K562 (cell line): ENCODE results near the gene TUBGCP6. TPM values are rescaled to one million over a fixed set of nuclear protein-coding genes. Genes with fewer than 3 reads are reported as not detected.

Experiments used
- ATAC-seq: fragments of 200-7000 bp; cut with Tn5 transposase; 3 replicates; pipeline ENCODE4 v1.9.1; 2020; ENCODE audit warnings: moderate library complexity
- BruUV-seq: library from RNA; stranded (reverse); fragments of 400-500 nt; replicated peaks from 2 replicates; lab custom pipeline; 2021; lab: Mats Ljungman, UMichigan
- CTCF ChIA-PET: fragments of 300-600 bp; formaldehyde crosslinking; extraction: SDS; loops from one replicate; lab custom pipeline; 2021; ENCODE audit warnings: low intra/inter-chr PET ratio; lab: Yijun Ruan, JAX
- POLR2A ChIA-PET: fragments of 300-600, 350-650 bp; sonication (Branson Sonifier 250); formaldehyde crosslinking; extraction: SDS; loops from one replicate; lab custom pipeline; 2021; ENCODE audit warnings: antibody characterized with exemption, inconsistent platforms; lab: Yijun Ruan, JAX
- DNase-seq, 4 experiments: peaks; one replicate each; pipeline versions ENCODE4 v3.0.0 to v3.0.0-alpha.2; 2011 to 2018; ENCODE audit warnings: low spot score in 3 of 4, mixed read lengths in 3 of 4; ENCODE audit errors: extremely low read depth in 1 of 4
- FAIRE-seq: peaks from 2 replicates; lab custom pipeline; 2011; peaks lifted over from hg19 to GRCh38; lab: Jason Lieb, UNC
- H2AFZ ChIP-seq: 2 replicates; pipeline ENCODE4 v1.6.0; 2011; ENCODE audit warnings: low read depth, low read length, control low read depth, inconsistent platforms
- H3K27ac ChIP-seq: fragments of 200-600 bp; 3 replicates; pipeline ENCODE4 v1.8.0; 2011; ENCODE audit warnings: low read depth, mild to moderate bottlenecking, control low read depth, inconsistent platforms, low read length, moderate library complexity, mixed read lengths; ENCODE audit errors: extremely low read depth
- H3K27me3 ChIP-seq, 2 experiments: fragments of 300-600 bp in 1 of 2; 2 replicates in 1 of 2; 3 replicates in 1 of 2; pipeline versions ENCODE4 v1.6.0 to v1.8.0; 2011; ENCODE audit warnings: inconsistent platforms in 2 of 2, low read length in 2 of 2, mild to moderate bottlenecking in 1 of 2, mixed read lengths in 1 of 2, moderate library complexity in 1 of 2; ENCODE audit not compliant: control insufficient read depth in 2 of 2, insufficient read depth in 2 of 2
- H3K36me3 ChIP-seq: fragments of 300-600 bp; 3 replicates; pipeline ENCODE4 v1.8.0; 2011; ENCODE audit warnings: mild to moderate bottlenecking, low read length, inconsistent platforms; ENCODE audit not compliant: control insufficient read depth, insufficient read depth
- H3K4me1 ChIP-seq, 2 experiments: fragments of 200-600 bp in 1 of 2; replicated peaks in 1 of 2; 2 replicates in 1 of 2; 3 replicates in 1 of 2; pipeline versions ENCODE4 v1.5.1 to v1.8.0; 2011; ENCODE audit warnings: inconsistent platforms in 2 of 2, low read length in 2 of 2, mild to moderate bottlenecking in 1 of 2, mixed read lengths in 1 of 2, moderate library complexity in 1 of 2; ENCODE audit not compliant: control insufficient read depth in 2 of 2, insufficient read depth in 2 of 2
- H3K4me2 ChIP-seq: 2 replicates; pipeline ENCODE4 v1.6.1; 2011; ENCODE audit warnings: low read length, control low read depth, inconsistent platforms, mixed read lengths; ENCODE audit not compliant: insufficient read depth
- H3K4me3 ChIP-seq: fragments of 200-600 bp; sonication (generic), shearing (Covaris generic); 2 replicates; pipeline ENCODE4 v1.5.1; 2016; ENCODE audit warnings: control low read depth, inconsistent platforms
- H3K79me2 ChIP-seq: fragments of 200-600 bp; 3 replicates; pipeline ENCODE4 v1.8.0; 2011; ENCODE audit warnings: low read length, inconsistent platforms; ENCODE audit not compliant: control insufficient read depth, insufficient read depth
- H3K9ac ChIP-seq, 2 experiments: 2 replicates each; pipeline versions ENCODE4 v1.6.0 to v1.6.1; 2011; ENCODE audit warnings: low read depth in 2 of 2, low read length in 2 of 2, control low read depth in 1 of 2, inconsistent platforms in 1 of 2, mild to moderate bottlenecking in 1 of 2, mixed read lengths in 1 of 2; ENCODE audit not compliant: insufficient read depth in 1 of 2
- H3K9me1 ChIP-seq: one replicate; pipeline ENCODE4 v1.6.0; 2011; ENCODE audit warnings: inconsistent platforms, mild to moderate bottlenecking, low read length, moderate library complexity; ENCODE audit not compliant: control insufficient read depth, insufficient read depth
- H3K9me3 ChIP-seq: replicated peaks from 2 replicates; pipeline ENCODE4 v1.5.1; 2011; ENCODE audit warnings: low read depth, low read length, inconsistent platforms; ENCODE audit not compliant: control insufficient read depth, insufficient read depth
- H4K20me1 ChIP-seq: replicated peaks from 2 replicates; pipeline ENCODE4 v1.6.1; 2011; ENCODE audit warnings: low read length, inconsistent platforms, mixed read lengths; ENCODE audit not compliant: control insufficient read depth, insufficient read depth
- CBX1 ChIP-seq: sonication (generic); IDR thresholded peaks from 2 replicates; pipeline ENCODE4 v1.6.1; 2016; ENCODE audit warnings: antibody characterized with exemption, low read depth, mild to moderate bottlenecking
- HDGF ChIP-seq: fragments of 450-650 bp; IDR thresholded peaks from 2 replicates; pipeline ENCODE4 v1.6.1; 2016
- POLR2G ChIP-seq: fragments of 200-400 bp; formaldehyde crosslinking; IDR thresholded peaks from 2 replicates; pipeline ENCODE4 v1.6.1; 2017; ENCODE audit warnings: low read depth, mild to moderate bottlenecking, antibody characterized with exemption, low read length, moderate library complexity
- RBBP5 ChIP-seq: fragments of 200-600 bp; sonication (generic); IDR thresholded peaks from 2 replicates; pipeline ENCODE4 v1.6.1; 2012; ENCODE audit warnings: borderline replicate concordance, mild to moderate bottlenecking, low read length, control low read depth, inconsistent platforms; ENCODE audit not compliant: insufficient read depth, poor library complexity, severe bottlenecking
- ZNF316 ChIP-seq: fragments of 450-650 bp; IDR thresholded peaks from 2 replicates; pipeline ENCODE4 v1.6.1; 2016
- WGBS: fragments of 100-300 bp; shearing (Covaris generic); methylation state at CpG from one replicate; pipeline ENCODE4 v1.1.6; 2016; ENCODE audit warnings: low coverage, mixed read lengths; ENCODE audit not compliant: insufficient coverage; ENCODE audit errors: missing lambda C conversion rate; 5-methylcytosine and 5-hydroxymethylcytosine counted together
- in situ Hi-C: fragments of 300-500 bp; cut with MboI; formaldehyde crosslinking; loops from 4 replicates; pipeline ENCODE4 v1.15.0; 2018; ENCODE audit warnings: inconsistent platforms, mixed read lengths
- intact Hi-C: fragments of 100-400 bp; cut with micrococcal nuclease; formaldehyde crosslinking; loops from 2 replicates; pipeline ENCODE4 v1.14.2; 2022
- polyA plus RNA-seq, 8 experiments: library from polyadenylated mRNA; depleted of rRNA in 4 of 8; stranded (reverse) in 5 of 8; unstranded in 3 of 8; fragments of >200 nt; fragmentation: Nextera tagmentation in 2 of 8; fragmentation: Illumina TruSeq in 1 of 8; extraction: Ambion mirVana in 2 of 8; extraction: Trizol in 1 of 8; gene quantifications; 2 replicates each; pipeline versions ENCODE4 v1.2.1 to v1.2.3, GENCODE V29; 2011 to 2014; ENCODE audit warnings: inconsistent platforms in 1 of 8, missing spikeins in 1 of 8
- total RNA-seq, 7 experiments: library from RNA; depleted of rRNA in 6 of 7; stranded (reverse); fragments of >200 nt in 6 of 7; fragmentation: Illumina TruSeq in 2 of 7; extraction: Trizol in 2 of 7; gene quantifications; 2 replicates each; pipeline versions ENCODE4 v1.2.1 to v1.2.3, GENCODE V29; 2011 to 2021; ENCODE audit warnings: low replicate concordance in 1 of 7
- TF ChIP-seq, protein P1 (sequence below): fragments of 450-650 bp; IDR thresholded peaks from 2 replicates; pipeline ENCODE4 v1.6.1; 2016; ENCODE audit warnings: borderline replicate concordance

TUBGCP6 gene
- total and polyA plus RNA-seq, 9 of the 15 experiments (the other 6 are each of a cell fraction or from before 2014, with no cell fraction given): 0.76 to 33.0 (median 10.1) TPM

DNA sequence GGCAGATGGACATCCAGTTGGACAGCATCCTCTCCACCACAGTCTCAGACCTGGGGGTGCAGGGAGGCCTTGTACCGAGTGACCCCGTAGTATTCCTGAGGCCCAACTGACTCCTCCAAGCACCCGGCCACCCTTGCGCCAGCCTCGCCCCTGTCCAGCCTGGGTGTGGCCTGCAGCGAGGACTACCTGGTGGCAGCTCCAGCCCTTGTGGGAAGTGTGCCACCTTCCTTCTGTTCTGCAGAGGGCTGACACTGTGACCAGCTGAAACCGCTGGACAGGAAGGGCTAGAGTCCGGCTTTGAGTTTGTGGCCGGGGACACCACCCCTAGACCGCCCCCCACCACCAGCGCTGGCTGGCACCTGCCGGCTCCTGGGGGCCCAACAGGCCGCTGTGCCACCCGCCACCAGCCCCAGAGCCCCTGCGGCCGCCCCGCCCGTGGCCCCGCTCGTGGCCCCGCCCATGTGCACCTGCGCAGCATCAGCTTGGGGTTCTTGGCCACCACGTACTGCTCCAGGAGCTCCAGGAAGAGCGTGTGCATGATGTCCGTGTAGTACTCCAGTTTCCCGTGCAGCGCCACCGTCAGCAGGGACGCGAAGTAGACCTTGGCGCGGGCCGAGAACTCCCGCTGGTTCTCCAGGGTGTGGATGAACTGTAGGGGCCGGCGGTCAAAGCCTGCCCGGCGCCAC, 35.3 kb upstream of the TUBGCP6 start:
- Histone ChIP-seq H3K4me1 (peaks cover 0 to 16% of the 10 kb centered on the region in 2 experiments; a peak in 2 of 5 replicates), H4K20me1 (no peaks in the 10 kb centered on the region), H3K9me3 (no peaks in the 10 kb centered on the region), H3K79me2 (no peaks in the 10 kb centered on the region), H3K4me3 (no peak overlapping the region), H3K9ac (no peak overlapping the region), H3K9me1 (no peaks in the 10 kb centered on the region), H3K36me3 (peaks cover 48% of the 10 kb centered on the region; the same call in 1 of the 3 replicates), H3K27ac (no peak overlapping the region), H3K4me2 (no peak overlapping the region), H3K27me3 (no peaks in the 10 kb centered on the region), H2AFZ (no peak overlapping the region)
- ChIA-PET CTCF (no interaction called here), POLR2A (interaction anchor here (1.2 kb wide), 1 partner anchor 21 kb away, joined by 4 read pairs; no protein-coding TSS in a partner anchor)
- 0 out of 2 replicates have a peak, but pooled peaks have one; percentile 5 for TF ChIP-seq POLR2G
- no peak for TF ChIP-seq ZNF316
- no peak for TF ChIP-seq CBX1
- no peak for TF ChIP-seq HDGF
- TF ChIP-seq, protein P1, sequence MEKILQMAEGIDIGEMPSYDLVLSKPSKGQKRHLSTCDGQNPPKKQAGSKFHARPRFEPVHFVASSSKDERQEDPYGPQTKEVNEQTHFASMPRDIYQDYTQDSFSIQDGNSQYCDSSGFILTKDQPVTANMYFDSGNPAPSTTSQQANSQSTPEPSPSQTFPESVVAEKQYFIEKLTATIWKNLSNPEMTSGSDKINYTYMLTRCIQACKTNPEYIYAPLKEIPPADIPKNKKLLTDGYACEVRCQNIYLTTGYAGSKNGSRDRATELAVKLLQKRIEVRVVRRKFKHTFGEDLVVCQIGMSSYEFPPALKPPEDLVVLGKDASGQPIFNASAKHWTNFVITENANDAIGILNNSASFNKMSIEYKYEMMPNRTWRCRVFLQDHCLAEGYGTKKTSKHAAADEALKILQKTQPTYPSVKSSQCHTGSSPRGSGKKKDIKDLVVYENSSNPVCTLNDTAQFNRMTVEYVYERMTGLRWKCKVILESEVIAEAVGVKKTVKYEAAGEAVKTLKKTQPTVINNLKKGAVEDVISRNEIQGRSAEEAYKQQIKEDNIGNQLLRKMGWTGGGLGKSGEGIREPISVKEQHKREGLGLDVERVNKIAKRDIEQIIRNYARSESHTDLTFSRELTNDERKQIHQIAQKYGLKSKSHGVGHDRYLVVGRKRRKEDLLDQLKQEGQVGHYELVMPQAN: no peak
- TF ChIP-seq RBBP5: no peak
- 100% methylated on average over 2 of the region's 38 CpGs for WGBS
- no TSS peak for BruUV-seq
- no peak for FAIRE-seq
- intact Hi-C loops (no loop called here), in situ Hi-C loops (no loop called here)
- no peak for DNase-seq
- no peak for ATAC-seq
